ENCODE data around the gene GRB10. TPM values are rescaled to one million over a fixed set of nuclear protein-coding genes. Genes with fewer than 3 reads are reported as not detected.

GRB10 gene
- total RNA-seq, 1 experiment from 2014 or later = 17.5 TPM

DNA sequence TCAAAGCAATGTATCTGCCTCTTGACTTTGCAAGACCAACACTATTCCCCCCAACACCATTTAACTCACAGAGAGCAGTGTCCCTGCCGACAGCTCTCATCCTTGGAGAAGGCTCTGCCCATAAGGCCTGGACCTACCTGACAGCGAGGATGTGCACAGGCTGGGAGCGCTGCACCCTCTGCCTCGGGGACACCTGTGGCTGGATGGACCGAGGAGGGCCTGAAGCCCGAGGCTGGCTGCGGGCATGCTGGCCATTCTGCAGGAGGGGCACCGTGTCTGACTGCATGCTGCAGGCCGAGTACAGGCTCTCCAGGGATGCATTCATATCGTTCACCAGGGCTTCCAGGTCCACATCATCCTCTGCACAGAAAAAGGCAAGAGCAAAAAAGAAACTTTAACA lies 108.4 kb downstream of the GRB10 start:
- DNase-seq (ENCODE audit: low read depth) = no peak

DNA sequence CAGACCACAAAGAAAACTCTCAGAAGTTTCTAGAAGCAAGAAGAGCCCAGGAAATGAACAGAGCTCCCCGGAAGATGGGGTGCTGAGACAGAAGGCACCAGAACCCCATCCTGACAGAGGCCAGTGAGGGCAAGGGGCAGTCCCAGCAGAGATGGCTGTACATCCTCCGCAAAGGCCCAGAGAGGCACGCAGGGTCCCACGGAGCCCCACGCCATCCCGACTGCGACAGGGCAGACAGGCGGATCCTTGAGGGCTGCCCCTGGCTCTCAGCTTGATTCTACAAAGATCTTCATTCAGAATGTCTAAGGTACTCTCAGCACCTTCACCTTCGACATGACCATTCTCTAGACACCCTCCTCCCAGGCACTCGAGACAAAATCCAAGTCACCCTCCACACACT lies 109.6 kb downstream of the GRB10 start:
- no peak for DNase-seq (ENCODE audit: low read depth)

DNA sequence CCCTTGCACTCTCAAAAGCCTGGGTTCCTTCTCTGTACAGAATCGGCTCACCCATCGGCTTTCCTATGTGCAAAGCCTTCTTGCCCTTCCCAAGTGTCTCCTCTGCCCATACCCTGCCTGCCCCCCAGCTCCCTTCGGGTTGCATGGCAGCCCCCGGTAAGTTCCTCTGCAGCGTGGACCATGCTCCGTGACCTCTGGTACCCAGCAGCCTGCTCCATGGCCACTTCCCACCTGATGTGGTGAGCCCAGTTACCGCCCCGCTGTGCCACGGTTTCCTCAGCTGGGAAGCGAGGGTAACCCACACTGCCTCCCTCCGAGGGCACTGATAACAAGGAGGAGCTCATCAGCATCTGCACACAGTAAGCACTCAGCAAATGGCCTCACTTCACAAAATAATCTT lies 110.7 kb downstream of the GRB10 start:
- DNase-seq (ENCODE audit: low read depth) = no peak

DNA sequence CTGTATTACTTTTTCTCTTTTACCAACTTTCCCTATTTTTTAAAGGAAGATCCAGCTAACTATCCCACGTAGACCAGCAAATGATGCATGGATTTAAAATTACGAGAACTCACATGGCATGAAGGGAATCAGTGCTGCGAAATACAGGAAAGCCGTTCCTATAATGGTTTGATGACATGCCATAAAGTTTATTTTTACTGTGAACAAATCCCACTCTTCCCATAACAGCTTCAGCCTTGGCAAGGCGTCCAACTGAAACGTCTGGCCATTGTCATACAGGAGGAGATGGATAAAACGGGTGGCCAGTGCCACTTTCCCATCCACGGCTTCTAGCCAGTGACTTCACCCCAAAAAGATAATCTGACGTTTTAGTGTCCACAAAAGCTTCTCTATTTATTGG lies 111.3 kb downstream of the GRB10 start:
- no peak for DNase-seq (ENCODE audit: low read depth)

DNA sequence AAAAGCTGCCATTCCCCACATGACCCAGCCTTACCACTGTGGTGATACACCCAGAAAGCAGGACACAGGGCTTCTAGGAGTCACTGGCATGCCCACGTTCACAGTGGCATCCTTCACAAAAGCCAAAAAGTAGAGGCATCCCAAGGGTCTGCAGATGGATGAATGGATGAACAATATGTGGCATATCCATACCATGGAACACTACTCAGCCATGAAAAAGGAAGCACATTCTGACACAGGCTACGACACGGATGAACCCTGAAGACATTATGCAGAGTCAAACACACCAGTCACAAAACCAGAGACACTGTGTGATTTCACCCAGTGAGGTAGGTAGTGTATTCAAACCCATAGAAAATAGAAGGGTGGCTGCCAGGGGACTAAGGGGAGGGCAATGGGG lies 112.8 kb downstream of the GRB10 start:
- DNase-seq (ENCODE audit: low read depth) = no peak

DNA sequence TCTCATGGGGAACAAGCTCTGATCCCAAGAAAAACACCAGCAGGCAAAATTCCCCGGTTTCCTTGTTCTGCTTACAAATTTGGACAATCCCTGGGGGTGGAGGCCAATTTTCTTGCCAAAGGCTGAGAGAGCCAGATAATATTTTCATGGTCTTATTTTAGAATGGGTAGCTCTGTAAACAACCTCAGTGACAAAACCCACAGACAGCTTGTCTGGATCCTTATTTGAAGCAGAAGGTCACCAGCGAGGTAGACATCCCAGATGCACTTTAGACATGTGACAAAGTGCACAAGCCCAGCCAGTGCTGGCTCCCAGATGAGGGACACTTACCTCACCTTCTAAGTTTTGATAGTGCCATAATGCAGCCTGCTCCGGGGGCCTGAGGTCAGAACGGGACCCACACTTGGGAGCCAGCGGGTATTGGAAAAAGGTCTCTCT lies 114.9 kb downstream of the GRB10 start:
- DNase-seq (ENCODE audit: low read depth) = no peak

DNA sequence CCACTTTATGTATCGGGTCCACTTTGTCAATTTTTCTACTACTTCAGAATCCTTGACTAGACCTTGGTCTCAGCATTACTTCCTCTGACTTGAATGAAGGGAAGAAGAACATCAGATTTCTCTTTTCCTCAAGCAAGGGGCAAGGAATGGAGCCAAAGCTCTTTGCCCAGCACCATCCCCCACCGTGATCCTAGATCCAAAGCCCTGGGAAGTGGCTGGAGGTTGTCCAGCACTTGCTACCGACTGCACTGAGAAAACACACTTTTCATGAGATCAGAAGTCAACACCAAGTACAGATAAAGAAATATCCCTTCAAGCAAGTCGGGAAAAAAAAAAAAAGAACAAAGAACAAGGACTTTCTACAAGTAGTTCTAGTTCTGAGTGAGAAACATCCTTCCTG lies 115.4 kb downstream of the GRB10 start:
- no peak for DNase-seq (ENCODE audit: low read depth)

DNA sequence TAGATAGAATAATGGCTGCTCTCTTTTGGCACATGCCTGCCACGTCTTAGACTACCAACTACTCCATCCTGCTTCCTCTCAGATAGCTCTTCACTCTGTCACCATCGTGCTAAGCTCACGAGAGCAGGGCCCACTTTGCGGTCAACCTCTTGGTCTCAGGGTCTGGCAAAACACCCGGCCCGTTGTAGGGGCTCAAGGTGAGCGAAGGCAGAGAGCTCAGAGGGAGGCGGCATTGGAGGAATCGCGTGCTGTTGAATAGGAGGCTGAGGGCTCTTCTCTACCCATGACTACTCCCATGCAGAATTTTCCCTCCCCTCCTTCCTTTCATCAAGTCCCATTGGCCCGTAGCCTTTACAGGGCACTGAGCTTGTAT lies 116.6 kb downstream of the GRB10 start:
- no peak for DNase-seq (ENCODE audit: low read depth)

DNA sequence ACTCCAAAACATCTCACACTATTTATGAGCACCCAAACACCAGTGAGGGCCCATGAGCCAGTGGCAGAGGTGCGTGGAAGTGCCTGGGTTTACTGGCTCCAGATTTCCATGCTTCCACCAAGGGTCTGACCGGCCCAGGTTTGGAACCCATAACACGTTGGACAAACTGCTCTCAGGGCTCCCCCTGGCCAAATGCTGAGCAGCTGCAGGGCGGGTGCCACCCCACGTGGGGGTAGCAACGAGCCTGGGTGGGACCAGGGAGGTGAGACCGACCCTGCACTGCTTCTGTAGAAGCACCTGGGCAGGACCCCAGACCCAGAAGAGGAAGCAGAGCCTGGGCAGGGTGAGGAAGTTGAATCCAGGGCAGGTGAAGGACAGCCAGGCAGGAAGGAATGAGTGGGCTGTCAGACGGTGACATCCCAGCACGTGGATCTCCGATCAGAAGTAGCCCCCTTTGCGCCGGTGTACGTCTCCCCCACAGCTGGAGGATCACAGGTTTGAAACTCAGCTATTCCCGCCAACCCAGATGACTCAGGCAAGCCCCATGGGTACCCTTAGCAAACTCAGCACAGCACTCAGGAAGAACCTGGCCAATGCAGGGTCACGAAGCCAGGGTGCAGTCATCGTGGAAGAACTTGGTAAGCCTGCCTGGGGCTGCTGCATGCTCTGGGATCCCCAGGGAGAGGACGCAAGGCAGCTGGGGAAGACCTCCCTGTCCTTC lies 117.1 kb downstream of the GRB10 start:
- peak; percentile 60 for DNase-seq (ENCODE audit: low read depth)

DNA sequence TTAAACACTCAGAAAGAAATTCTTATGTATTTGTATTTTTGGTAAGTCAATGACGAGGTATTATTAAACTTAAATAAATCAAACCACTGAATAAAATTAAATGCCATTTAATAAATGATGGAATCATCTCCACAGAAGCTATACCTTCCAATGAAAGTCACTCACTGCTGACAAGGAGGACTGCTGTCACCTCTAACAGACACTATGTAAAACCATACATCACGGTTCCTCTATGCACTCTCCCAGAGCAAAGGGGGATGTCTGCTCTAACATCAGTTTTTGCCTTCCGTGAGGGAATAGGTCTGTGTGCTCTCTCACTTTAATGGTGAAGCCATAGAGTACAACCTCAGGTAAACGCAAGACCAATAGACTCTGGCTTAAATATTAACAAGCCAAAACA lies 117.8 kb downstream of the GRB10 start:
- DNase-seq (ENCODE audit: low read depth) = no peak

DNA sequence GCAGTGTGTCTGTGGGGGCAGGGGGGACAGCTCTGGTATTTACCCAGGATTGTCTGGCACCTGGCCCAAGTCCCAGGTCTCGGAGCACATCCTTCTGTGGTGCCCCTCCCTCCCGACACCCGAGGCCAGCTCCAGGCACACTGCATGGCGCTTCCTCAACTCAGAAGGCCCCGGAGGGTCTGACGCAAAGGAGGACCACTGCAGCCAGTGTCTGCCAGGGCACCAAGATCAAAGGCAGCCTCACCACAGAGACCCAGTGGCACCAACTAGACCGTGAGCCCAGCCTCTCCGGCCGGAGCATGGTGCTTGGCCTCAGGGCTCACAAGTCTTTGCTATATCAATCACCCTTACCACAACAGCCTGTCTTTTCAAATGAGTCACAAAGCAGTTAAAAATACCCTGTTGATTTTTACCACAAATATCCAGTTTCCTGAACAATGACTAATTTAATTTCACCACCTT lies 118.2 kb downstream of the GRB10 start:
- DNase-seq (ENCODE audit: low read depth) = peak; percentile 89

DNA sequence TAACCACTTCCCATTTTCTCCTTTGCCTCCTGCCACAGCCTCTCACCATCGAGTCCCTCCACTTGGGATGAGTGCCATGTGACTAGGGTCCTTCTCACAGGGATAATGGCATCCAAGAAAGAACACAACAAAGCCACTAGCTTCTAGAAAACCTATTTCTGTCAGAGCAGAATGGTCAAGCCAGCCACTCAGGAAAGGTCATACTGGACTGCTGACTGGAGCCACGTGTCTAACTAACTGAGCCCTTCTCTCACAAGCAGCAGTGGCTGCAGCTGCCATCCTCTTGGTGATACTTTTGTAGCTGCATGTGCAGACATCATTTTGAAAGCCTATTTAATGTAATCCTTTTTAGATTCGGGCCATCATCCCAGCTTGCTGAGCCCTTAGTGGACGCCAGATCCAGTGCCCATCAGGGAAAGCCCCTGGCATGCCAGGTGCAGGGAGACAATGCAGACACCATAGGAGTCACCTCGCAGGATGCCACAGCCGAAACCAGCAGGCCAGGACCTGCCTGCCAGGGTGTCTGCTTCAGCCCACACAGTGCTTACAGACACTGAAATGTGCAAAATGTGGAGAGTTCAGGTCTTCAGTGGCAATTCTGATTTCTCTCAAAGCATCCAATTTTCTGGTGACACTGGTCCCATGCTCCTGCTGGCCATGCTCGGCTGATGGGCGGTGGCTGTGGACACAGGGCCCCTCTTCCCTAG lies 119.1 kb downstream of the GRB10 start:
- no peak for DNase-seq (ENCODE audit: low read depth)

DNA sequence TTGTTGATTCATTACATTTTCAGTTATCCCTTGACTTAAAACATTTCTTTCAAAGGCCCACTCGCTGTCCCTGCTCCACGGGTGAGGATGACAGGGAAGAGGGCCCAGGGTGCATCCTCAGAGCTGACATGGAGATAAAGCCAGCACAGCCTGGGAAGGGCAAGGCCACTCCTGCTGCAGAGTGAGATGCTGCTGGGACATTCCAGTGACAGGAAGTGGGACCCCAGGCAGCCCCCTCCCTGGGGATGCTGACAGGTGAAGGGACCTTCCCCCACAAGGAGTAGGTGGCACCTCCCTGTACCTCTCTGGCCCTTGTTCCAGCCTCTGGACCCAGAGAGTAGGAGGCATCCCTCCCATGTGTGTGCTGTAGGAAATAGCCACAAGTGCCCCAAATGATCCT lies 119.7 kb downstream of the GRB10 start:
- no peak for DNase-seq (ENCODE audit: low read depth)

DNA sequence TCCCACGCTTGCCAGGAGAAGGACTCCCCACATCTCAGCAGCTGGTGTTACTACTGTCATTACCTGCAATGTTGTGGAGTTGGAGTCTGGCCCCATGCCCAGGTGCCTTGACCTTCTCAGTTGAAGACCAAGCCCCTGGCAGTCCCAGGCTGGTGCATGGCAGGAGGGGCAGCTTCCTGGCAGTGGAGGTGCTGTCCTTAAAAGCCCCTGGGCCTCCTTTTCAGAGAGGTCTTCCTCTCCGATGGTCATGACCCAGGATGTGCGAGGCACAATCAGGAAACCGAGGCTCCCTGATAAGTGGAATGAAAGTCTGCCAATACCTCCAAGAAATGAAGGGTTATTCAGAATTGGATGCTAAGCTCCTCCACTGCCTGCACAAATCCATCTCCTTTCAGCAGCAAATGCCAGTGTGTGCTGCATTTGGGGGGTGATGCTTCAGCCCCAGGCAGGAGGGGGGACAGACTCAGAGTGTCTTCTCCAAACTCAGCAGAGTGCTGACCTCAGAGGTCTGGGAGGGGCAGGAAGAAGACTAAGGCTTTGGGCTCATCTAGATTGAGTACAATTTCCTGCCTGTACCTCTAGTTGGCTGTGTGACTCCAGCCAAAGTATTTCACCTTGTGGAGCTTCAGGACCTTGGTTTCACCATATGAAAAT lies 120.5 kb downstream of the GRB10 start:
- no peak for DNase-seq (ENCODE audit: low read depth)

DNA sequence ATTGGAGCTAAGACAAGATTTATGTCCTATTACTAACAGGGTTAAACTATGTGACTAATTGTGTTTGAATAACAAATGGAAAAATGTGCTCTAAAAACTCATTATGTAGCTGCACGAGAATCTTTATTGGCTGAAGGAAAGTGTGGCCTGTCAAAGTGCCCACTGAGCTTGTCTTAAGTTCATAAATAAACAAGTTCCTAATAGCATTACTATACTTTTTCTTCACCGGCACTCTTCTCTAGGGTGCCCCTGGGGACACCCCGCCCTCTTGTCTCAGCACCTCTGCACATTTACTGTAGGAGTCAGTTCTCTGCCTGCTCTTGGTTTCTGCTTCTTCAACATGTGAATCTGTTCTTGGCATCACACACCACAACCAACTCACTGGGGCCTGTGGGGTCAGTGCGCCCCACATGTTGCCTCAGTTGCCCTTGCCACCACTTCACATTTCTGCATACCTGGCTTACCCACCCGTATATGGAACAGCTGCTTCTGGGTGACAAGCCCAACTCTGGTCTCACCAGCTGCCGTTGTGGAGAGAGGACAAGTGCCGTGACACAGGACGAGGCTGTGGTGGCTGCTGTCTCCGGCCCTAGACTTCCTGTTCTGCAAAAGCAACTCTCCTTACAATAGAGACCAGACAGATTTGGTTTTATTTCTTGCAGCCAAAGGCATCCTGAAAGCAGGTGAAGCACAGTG lies 121.2 kb downstream of the GRB10 start:
- no peak for DNase-seq (ENCODE audit: low read depth)

DNA sequence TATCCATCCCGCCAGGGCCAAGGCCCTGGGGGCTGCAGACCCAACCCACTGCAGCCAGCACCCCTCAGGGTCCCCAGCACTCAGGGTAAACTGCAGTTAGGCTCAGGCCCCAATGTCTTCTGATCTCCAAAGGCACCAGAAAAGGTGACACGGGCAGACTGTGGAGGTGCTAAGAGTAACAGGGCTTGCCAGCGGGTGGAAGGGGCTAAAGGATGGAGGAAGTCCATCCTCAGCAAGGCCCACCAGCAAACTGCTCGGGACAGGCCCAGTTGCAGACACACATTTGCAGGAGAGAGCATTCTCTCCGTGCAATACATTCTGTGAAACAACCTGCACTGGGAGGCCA lies 121.9 kb downstream of the GRB10 start:
- no peak for DNase-seq (ENCODE audit: low read depth)

DNA sequence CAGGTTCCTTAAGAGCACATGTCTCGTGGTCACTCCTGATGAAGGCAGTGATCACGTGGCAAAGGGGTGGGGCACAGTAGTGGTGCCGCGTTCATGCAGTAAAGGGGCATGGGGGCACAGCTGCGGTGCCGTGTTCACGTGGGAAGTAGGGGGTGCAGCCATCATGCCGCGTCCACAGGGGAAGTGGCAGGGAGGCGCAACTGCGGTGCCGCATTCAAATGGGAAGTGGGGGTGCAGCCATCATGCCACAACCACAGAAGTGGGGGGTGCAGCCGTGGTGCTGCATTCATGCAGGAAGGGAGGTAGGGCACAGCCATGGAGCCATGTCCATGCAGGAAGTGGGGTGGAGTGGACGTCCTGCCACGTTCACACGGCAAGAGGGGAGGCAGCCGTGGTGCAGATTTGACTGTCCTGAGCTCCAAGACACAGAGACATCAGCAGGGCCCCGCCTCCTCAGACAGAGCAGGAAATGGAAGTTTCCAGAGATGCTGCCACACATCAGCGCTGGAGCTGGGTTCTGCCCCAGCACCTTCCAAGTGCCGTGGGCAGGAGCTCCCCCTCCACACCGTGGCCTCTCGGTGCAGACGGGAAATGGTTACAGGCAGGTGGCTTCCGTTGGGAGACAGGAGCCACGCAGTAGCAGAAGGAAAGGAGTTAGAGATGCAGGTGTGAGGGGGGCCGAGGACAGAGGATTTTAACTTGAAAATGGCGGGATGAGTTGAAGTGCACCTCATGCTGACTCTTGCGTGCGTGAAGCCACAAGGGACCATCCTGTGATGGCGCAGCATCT lies 122.5 kb downstream of the GRB10 start:
- no peak for DNase-seq (ENCODE audit: low read depth)

DNA sequence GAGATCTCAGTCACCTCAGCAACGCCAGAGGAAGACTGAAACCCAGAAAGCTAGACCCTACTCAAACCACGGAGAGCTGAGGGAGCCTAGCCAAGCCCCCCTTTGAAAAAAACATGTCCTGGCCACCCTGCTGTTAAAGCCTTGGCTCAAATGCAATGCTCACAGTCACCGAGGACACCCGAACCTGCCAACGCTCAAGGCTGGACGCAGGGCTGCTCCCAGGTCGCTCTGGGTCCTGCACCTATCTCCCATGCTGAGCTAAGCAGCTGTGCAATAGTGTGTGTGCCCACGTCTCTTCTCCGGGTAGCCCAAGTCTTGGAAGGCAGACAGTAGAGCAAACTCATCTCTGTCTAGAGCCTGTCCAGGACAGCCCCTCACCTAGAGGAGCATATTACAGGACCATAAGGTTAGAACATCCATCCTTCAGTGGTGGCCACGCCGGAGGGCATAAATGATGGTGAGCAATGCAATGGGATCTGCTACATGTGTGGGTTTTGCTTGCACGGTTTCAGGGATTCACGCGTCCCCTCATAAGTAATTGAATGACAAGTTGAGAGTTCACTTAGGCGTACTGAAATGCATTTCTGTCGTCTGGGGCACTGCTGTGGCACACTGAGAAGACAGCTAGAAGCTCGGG lies 123.2 kb downstream of the GRB10 start:
- DNase-seq (ENCODE audit: low read depth) = no peak

DNA sequence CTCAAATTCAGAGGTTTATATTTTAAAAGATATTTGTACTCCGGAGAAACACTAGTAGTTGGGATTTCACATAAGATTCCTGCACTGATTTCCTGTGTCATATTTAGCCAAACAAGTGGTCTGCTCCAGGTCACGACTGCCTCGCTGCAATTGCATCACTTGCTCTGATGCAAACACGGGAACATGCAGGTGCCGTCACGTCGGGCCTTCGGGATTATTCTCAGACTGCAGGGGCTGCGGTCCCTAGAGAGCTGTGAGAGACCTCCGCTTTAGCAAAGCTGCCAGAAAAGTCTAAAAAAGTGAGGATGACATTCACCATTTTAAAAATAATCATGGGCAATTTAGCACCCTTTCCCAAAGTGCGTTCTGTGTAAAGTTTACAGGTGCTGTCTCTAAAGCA lies 124.0 kb downstream of the GRB10 start:
- DNase-seq (ENCODE audit: low read depth) = no peak

DNA sequence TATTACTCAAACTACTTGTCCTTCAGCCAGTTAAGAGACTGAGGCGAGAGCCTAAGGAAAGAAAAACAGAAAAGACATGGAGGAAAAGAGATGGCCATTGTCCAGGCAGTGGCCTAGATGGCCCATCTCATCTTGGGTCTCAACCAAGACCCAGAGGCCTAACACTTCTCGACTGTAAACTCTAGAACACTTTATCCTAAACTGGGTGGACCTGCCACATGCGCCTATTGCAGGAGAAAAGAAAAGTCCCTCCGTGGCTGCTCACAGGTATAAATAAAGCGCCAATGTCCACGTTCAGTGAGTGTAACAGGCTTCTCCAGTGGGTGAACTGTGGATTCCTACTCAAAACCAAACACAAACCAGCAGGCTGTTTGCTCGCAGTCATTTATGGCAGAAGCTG lies 124.8 kb downstream of the GRB10 start:
- no peak for DNase-seq (ENCODE audit: low read depth)

DNA sequence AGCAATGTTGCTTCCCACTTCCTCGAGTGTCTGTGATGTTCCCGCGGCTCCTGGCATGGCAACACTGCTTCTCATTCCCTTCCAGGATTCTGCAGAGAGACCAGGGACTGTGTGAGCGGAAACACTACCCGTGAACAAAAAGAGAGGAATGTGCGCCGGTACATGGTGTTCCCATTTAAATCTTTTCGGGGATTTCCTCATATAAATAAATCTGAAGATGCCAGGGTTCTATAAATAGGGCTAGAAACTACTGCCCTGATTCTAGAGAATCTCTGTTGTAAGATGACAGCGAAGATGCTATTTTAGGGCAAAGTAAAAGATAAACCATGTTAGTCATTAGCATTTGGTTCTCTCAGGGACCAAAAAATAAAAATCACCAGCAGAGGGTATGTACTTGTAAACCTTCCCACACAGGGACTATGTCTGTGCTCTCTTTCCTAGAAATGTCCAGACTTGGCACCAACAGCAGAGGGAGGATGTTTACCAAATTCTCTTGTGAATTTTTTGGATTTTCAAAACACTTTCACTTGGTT lies 125.3 kb downstream of the GRB10 start:
- DNase-seq (ENCODE audit: low read depth) = peak; percentile 97
